K562 (cell line): Measurements from ENCODE around the gene LTBR. TPM values are rescaled to one million over a fixed set of nuclear protein-coding genes. Genes with fewer than 3 reads are reported as not detected.

Experiments
- COPS2 ChIP-seq: fragments of 450-650 bp; conservative IDR thresholded peaks from 2 replicates; pipeline ENCODE4 v1.6.1; 2016; ENCODE audit warnings: mild to moderate bottlenecking, moderate library complexity
- KDM1A ChIP-seq, 2 experiments: fragments of 450-650 bp; IDR thresholded peaks; 2 replicates each; pipeline ENCODE4 v1.6.1; 2016; ENCODE audit warnings: mild to moderate bottlenecking in 2 of 2
- MEIS2 ChIP-seq: fragments of 450-650 bp; IDR thresholded peaks from 2 replicates; pipeline ENCODE4 v1.6.1; 2014; ENCODE audit warnings: mild to moderate bottlenecking; ENCODE audit not compliant: partially characterized antibody
- SMAD2 ChIP-seq: fragments of 150-350 bp; IDR thresholded peaks from 2 replicates; pipeline ENCODE4 v1.6.1; 2014; ENCODE audit warnings: low read depth, mild to moderate bottlenecking, low read length
- XRCC5 ChIP-seq: fragments of 200-400 bp; formaldehyde crosslinking; IDR thresholded peaks from 2 replicates; pipeline ENCODE4 v1.6.1; 2017; ENCODE audit warnings: low read depth, mild to moderate bottlenecking, low read length
- ZNF165 ChIP-seq: fragments of 250-450 bp; sonication (Bioruptor Pico); IDR thresholded peaks from 2 replicates; pipeline ENCODE4 v1.4.0; 2020; ENCODE audit warnings: borderline replicate concordance
- ZNF282 ChIP-seq: sonication (generic); formaldehyde crosslinking; IDR thresholded peaks from 2 replicates; pipeline ENCODE4 v1.8.1; 2023; ENCODE audit warnings: missing genetic modification reagents
- ZNF668 ChIP-seq: fragments of 250-450 bp; sonication (Bioruptor Pico); IDR thresholded peaks from 2 replicates; pipeline ENCODE4 v1.8.0; 2022; ENCODE audit warnings: mild to moderate bottlenecking, inconsistent platforms
- ZNF696 ChIP-seq: fragments of 250-450 bp; sonication (Bioruptor Pico); conservative IDR thresholded peaks from 2 replicates; pipeline ENCODE4 v1.4.0; 2020; ENCODE audit warnings: mild to moderate bottlenecking, moderate library complexity
- polyA plus RNA-seq, 8 experiments: library from polyadenylated mRNA; depleted of rRNA in 4 of 8; stranded (reverse) in 5 of 8; unstranded in 3 of 8; fragments of >200 nt; fragmentation: Nextera tagmentation in 2 of 8; fragmentation: Illumina TruSeq in 1 of 8; extraction: Ambion mirVana in 2 of 8; extraction: Trizol in 1 of 8; gene quantifications; 2 replicates each; pipeline versions ENCODE4 v1.2.1 to v1.2.3, GENCODE V29; 2011 to 2014; ENCODE audit warnings: inconsistent platforms in 1 of 8, missing spikeins in 1 of 8
- total RNA-seq, 7 experiments: library from RNA; depleted of rRNA in 6 of 7; stranded (reverse); fragments of >200 nt in 6 of 7; fragmentation: Illumina TruSeq in 2 of 7; extraction: Trizol in 2 of 7; gene quantifications; 2 replicates each; pipeline versions ENCODE4 v1.2.1 to v1.2.3, GENCODE V29; 2011 to 2021; ENCODE audit warnings: low replicate concordance in 1 of 7
- TF ChIP-seq, protein P1 (sequence below), 2 experiments: fragments of 450-650 bp in 1 of 2; sonication (generic) in 1 of 2; formaldehyde crosslinking in 1 of 2; IDR thresholded peaks; 2 replicates each; pipeline versions ENCODE4 v1.7.1 to v1.9.0; 2016 to 2022; ENCODE audit warnings: inconsistent platforms in 1 of 2, mild to moderate bottlenecking in 1 of 2, missing genetic modification reagents in 1 of 2
- TF ChIP-seq, protein P2 (sequence below): fragments of 450-650 bp; IDR thresholded peaks from 2 replicates; pipeline ENCODE4 v1.6.1; 2016
- TF ChIP-seq, protein P3 (sequence below): fragments of 200-800 bp; sonication (Bioruptor generic); IDR thresholded peaks from 2 replicates; pipeline ENCODE4 v1.6.1; 2017; ENCODE audit warnings: missing genetic modification characterization, missing compliant biosample characterization
- TF ChIP-seq, protein P4 (sequence below), 2 experiments: IDR thresholded peaks in 1 of 2; conservative IDR thresholded peaks in 1 of 2; 2 replicates each; pipeline ENCODE4 v1.6.1; 2016; ENCODE audit warnings: low read depth in 2 of 2, mild to moderate bottlenecking in 1 of 2, missing compliant biosample characterization in 1 of 2, missing genetic modification characterization in 1 of 2, moderate library complexity in 1 of 2

The LTBR gene
- total and polyA plus RNA-seq, 9 of the 15 experiments (the other 6 are each of a cell fraction or from before 2014, with no cell fraction given): 0.96 to 69.0 (median 35.3) TPM

DNA sequence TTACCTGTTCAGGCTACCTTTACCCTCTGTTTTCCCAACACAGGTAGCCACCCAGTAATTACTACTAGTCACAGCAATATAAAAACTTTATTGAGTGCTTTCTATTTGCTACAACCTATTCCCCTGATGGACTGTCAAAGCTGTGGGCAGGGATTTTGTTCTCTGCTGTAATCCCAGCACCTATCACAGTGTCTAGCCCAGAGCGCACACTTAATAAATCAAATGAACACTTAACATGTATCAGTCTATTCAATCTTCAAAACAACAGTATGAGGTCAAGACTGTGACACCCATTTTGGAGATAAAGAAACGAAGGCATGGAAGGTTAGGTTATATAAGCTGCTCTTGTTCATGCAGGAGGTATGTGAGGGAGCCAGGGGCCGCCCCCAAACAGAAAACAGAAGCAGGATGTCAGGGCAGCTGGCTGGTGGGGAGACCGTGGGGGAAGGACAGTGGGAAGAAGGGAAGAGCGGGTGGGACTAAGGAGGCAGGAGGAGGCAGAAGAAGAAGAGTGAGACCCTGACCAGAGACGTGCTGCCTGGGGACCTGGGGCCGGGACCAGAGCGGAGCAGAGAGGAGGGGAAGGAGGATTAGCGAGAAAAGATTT is 43.8 kb upstream of the LTBR start (continued):
- TF ChIP-seq, protein P1, sequence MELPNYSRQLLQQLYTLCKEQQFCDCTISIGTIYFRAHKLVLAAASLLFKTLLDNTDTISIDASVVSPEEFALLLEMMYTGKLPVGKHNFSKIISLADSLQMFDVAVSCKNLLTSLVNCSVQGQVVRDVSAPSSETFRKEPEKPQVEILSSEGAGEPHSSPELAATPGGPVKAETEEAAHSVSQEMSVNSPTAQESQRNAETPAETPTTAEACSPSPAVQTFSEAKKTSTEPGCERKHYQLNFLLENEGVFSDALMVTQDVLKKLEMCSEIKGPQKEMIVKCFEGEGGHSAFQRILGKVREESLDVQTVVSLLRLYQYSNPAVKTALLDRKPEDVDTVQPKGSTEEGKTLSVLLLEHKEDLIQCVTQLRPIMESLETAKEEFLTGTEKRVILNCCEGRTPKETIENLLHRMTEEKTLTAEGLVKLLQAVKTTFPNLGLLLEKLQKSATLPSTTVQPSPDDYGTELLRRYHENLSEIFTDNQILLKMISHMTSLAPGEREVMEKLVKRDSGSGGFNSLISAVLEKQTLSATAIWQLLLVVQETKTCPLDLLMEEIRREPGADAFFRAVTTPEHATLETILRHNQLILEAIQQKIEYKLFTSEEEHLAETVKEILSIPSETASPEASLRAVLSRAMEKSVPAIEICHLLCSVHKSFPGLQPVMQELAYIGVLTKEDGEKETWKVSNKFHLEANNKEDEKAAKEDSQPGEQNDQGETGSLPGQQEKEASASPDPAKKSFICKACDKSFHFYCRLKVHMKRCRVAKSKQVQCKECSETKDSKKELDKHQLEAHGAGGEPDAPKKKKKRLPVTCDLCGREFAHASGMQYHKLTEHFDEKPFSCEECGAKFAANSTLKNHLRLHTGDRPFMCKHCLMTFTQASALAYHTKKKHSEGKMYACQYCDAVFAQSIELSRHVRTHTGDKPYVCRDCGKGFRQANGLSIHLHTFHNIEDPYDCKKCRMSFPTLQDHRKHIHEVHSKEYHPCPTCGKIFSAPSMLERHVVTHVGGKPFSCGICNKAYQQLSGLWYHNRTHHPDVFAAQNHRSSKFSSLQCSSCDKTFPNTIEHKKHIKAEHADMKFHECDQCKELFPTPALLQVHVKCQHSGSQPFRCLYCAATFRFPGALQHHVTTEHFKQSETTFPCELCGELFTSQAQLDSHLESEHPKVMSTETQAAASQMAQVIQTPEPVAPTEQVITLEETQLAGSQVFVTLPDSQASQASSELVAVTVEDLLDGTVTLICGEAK (IDR thresholded peaks at IDR 0.05): peak; percentile 90
- TF ChIP-seq, protein P1 (CRISPR knock-in tag; IDR thresholded peaks at IDR 0.05): peak; percentile 97
- TF ChIP-seq ZNF165 (CRISPR knock-in tag) (no peak), ZNF282 (CRISPR knock-in tag) (no peak), ZNF696 (CRISPR knock-in tag) (no peak), MEIS2 (peak; percentile 78), SMAD2 (no peak), XRCC5 (no peak), COPS2 (no peak), ZNF668 (CRISPR knock-in tag) (no peak), KDM1A (IDR thresholded peaks at IDR 0.05) (peak; percentile 87 to 88)
- TF ChIP-seq, protein P2, sequence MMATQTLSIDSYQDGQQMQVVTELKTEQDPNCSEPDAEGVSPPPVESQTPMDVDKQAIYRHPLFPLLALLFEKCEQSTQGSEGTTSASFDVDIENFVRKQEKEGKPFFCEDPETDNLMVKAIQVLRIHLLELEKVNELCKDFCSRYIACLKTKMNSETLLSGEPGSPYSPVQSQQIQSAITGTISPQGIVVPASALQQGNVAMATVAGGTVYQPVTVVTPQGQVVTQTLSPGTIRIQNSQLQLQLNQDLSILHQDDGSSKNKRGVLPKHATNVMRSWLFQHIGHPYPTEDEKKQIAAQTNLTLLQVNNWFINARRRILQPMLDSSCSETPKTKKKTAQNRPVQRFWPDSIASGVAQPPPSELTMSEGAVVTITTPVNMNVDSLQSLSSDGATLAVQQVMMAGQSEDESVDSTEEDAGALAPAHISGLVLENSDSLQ: peak; percentile 48
- TF ChIP-seq, protein P3, sequence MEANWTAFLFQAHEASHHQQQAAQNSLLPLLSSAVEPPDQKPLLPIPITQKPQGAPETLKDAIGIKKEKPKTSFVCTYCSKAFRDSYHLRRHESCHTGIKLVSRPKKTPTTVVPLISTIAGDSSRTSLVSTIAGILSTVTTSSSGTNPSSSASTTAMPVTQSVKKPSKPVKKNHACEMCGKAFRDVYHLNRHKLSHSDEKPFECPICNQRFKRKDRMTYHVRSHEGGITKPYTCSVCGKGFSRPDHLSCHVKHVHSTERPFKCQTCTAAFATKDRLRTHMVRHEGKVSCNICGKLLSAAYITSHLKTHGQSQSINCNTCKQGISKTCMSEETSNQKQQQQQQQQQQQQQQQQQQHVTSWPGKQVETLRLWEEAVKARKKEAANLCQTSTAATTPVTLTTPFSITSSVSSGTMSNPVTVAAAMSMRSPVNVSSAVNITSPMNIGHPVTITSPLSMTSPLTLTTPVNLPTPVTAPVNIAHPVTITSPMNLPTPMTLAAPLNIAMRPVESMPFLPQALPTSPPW (CRISPR knock-in tag): no peak
- TF ChIP-seq, protein P4, sequence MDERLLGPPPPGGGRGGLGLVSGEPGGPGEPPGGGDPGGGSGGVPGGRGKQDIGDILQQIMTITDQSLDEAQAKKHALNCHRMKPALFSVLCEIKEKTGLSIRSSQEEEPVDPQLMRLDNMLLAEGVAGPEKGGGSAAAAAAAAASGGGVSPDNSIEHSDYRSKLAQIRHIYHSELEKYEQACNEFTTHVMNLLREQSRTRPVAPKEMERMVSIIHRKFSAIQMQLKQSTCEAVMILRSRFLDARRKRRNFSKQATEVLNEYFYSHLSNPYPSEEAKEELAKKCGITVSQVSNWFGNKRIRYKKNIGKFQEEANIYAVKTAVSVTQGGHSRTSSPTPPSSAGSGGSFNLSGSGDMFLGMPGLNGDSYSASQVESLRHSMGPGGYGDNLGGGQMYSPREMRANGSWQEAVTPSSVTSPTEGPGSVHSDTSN (CRISPR knock-in tag; IDR thresholded peaks at IDR 0.05; ENCODE audit: low read depth): no peak
- TF ChIP-seq, protein P4 (tag; conservative IDR thresholded peaks at IDR 0.05; ENCODE audit: low read depth): peak; percentile 74
